DOHH2 (cell line): ENCODE data around the gene SOHLH2.

ENCODE experiments used
- CTCF ChIP-seq: fragments of 200-600 bp; sonication (generic); IDR thresholded peaks from one replicate; pipeline ENCODE4 v1.5.1; 2014; ENCODE audit warnings: antibody characterized with exemption, mild to moderate bottlenecking, low read depth, low read length; ENCODE audit not compliant: poor library complexity, severe bottlenecking
- EZH2phosphoT487 ChIP-seq: fragments of 200-600 bp; sonication (generic); IDR thresholded peaks from 2 replicates; pipeline ENCODE4 v1.6.1; 2017; ENCODE audit warnings: borderline replicate concordance, mild to moderate bottlenecking, antibody characterized with exemption, low read length, moderate library complexity, mixed read lengths

DNA sequence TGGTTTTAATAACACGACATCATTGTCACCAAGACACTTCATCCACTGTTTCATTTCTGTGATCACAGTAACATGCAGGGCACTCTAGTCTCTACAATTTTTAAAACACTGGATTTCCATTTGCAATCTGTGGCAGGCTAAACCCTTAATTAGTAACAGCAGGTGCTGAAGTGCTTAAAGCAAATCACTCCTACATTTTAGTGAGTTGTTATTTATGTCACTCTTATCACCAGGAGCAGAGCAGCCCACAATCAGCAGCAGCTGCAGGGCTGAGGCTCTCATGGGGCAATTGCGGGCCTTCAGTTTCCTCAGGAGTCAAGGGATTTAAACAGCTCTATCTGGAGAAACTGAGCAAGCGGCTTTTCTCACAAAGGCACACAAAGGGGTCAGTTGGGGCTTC is 1.6 kb downstream of the SOHLH2 start:
- TF ChIP-seq CTCF, result no peak
- TF ChIP-seq EZH2phosphoT487, result no peak
